Stimulated activated naive CD4-positive, alpha-beta T cell treated with Interleukin-2 at 50 U/mL for 16 hours (primary cell): ENCODE data around the gene HOPX.
A peak's percentile ranks its signal among the peaks of the same experiment; 100 is the strongest.
"Not testable (repeated sequence)": the region's sequence is repeated elsewhere in the genome, so short reads cannot be mapped to it uniquely, and the experiment has no call there.

Source experiments
- DNase-seq: peaks from one replicate; lab custom pipeline; 2025; lab: John Stamatoyannopoulos, UW

HOPX gene

DNA sequence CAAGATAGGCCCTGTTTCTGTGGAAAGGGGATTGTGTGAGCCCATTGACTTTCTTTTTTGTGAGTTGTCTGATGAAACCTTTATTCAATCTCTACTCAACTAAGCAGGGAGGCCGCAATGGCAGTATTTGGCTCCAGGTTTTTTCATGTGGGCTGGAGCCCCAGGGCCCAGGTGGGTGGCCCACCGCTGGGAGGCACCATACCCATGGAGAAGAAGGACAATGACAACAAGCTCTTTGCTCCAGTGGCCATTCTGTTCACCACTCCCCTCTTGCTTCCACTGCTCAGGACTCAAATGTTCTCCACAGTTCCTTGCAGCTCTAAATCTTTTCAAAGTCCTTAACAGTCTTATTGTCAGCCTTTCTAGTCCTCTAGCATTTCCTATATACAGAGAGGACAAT is 54.1 kb downstream of the HOPX start:
- peak; percentile 4 for DNase-seq

DNA sequence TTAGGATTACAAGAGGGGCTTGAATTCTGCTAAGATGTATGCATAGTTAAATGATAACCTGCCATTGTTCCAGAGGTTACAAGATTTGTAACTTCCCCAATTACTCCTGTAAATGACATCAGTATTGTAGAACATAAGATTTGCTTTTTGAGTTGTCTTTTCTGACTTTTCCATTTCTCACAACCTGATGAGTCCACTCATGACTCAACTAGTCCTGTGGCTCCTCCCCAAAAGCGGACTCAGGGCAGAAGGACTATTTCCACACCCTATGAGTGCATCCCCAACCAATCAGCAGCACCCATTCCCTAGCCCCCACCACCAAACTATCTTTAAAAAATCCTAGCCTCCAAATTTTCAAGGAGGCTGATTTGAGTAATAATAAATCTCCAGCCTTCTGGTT is 54.7 kb downstream of the HOPX start:
- DNase-seq = no peak

DNA sequence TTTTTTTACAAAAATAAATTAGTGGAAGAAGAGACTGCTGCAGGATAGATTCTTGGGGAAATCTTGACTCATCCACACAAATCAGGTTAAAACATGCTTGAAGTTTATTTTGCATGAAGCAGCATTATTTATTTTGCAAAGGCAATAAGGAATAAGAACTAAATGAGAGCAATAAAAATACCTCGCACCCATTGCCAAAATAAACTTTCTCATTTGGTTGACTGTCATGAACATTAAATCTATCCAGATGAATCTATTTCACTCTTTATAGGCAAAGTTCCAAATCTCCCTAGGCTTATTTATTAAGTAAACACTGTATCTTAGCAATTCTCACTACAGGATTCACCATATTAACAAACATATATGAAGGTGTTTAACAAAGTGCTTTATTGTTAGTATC is 58.9 kb downstream of the HOPX start:
- DNase-seq = no peak

DNA sequence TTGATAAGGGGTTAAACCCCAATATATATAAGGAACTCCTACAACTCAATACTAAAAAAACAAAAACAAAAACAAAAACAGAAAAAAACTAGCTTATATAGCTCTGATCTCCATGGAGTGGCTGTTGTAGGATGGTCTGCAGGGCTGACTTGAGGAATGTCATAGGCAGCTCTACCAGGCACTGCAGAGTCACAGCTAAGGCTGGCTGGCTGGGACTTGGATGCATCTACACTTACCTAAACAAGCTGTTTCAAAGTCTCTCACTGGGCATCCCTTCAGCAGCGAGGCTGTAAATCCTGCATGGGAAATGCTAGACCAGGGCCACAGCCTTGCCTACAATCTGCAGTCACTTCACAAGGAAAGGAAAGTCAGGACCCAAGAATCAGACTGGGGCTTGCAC is 61.3 kb downstream of the HOPX start:
- DNase-seq = no peak

DNA sequence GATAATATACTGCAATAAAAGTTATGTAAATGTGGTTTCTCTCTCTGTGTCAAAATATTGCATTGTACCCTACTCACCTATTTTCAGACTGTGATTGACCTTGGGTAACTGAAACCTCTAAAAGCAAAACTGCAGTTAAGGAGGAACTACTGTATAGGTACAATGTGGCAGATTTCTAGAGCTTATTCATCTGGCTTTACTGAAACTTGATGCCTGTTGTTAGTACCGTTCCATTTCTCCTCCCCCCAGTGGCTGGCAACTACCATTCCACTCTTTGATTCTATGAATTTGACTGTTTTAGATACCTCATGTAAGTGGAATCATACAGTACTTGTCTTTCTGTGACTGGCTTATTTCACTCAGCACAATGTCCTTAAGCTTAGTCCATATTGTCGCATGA is 61.9 kb downstream of the HOPX start:
- DNase-seq = no peak

DNA sequence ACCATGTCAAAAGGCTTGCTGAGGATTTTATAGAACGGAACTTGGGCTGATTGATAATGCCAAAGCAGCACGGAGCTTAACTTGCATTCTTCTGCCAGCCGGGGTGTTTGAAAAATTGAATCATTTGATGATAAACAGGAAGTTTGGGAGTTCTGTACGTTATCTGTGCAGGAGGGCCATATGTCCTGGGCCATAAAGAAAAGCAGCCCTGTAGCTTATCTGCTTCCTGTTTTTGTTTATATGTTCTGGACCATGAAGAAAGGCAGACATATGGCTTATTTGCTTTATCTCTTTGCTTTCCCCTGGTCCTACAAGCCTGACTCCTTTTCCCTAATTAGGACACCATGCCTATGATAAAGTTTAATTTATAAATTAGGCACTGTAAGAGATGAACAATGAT is 62.4 kb downstream of the HOPX start:
- no peak for DNase-seq

DNA sequence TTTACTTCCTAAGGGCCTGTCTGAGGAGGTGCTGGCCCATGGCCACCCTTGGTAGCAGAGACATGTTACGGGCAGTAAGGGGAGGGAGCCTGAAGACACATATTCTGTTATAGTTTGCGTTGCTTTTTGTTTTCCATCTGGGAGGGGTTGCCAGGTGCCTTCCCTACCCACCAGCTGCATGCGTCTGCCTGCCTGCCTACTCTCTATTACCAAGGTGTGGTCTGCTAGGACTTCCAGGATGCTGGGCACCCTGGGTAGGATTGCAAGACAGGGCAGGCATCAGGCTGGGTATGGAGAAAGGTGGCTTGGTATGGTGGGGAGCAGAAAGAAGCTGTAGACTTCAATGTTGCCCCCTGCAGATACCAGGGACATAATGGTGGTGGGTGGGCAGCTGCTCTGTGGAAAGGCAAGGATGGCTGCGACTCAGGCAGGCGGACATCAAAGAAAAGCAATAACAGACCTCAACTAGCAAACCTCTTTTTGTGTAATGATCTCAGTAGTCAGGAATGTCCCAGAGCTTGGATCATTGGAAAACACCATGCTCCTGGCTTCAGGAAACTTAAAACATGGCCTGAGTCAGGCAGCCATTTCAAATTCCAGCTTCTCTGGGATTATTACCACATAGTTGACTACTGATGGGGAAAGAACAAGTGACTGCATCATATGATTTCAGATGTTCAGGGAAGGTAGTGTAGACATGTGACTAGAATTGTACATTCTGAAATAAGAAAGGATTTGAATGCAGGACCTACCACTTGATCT is 67.8 kb downstream of the HOPX start:
- no peak for DNase-seq

DNA sequence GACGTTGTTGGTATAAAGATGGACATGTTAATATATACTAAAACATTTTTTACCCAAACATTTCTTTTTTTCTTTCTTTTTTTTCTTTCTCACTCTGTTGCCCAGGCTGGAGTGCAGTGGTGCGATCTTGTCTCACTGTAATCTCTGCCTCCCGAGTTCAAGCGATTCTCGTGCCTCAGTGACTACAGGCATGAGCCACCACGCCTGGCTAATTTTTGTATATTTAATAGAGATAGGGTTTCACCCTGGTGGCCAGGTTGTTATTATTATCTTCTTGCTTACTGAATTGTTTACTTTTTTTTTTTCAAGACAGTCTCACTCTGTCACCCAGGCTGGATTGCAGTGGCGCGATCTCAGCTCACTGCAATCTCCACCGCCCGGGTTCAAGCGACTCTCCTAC is 68.8 kb downstream of the HOPX start:
- DNase-seq = no peak

DNA sequence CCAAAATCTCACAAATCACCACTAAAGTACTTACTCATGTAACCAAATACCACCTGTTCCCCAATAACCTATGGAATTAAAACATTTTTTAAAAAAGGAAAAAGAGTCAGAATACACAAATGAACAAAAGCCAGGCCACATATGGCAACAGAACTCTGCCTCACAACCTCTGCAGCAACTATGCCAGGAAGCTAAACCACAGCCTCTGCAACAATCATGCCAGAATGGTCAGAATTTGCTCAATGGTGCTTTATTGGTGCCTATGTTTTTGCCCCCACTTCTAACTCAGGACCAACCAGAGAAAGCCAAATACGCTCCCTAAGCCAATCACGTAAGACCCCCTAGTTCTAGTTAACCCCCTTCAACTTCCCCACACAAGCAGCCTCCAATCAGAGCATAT is 69.6 kb downstream of the HOPX start:
- no peak for DNase-seq

DNA sequence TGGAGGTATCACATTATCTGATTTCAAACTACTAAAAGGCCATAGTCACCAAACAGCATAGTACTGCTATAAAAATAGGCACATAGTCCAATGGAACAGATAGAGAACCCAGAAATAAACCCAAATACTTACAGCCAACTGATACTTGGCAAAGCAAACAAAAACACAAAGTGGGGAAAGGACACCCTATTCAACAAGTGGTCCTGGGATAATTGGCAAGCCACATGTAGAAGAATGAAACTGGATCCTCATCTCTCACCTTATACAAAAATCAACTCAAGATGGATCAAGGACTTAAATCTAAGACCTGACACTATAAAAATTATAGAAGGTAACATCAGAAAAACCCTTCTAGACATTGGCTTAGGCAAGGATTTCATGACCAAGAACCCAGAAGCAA is 70.9 kb downstream of the HOPX start:
- not testable (repeated sequence) for DNase-seq

DNA sequence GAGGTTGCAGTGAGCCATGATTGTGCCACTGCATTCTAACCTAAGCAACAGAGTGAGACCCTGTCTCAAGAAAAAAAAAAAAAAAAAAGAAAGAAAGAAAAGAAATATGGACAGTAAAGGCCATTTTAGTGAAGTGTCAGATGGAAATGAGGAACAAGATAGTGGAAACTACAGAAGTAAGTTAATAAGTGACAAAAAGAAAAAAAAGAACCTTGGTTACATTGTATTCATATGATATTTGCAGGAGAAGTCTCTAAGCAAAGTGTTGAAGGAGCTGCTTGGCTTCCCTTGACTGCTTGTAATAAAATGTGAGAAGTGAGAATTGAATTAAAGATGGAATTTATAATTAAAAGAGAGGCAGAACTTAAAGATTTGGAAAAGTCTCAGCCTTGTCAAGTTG is 73.2 kb downstream of the HOPX start:
- no peak for DNase-seq

DNA sequence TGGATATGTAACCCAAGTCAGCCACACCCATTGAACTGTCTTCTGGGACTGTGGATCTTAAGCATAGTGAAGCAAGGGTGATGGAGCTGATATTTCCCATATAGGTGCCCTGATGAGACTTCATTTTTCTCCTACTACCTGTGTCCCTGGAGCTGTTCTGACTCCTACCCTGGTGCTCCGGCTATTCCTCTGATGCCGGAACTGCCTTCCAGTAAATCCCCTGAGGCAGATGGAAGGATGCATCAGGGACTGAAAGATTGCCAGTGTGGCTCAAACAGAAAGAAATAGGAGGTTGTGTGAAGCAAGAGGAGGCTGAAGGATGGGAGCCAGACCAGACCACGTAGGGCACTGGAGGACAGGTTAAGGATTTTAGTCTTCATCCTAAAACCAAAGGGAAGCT is 74.7 kb downstream of the HOPX start:
- DNase-seq = no peak

DNA sequence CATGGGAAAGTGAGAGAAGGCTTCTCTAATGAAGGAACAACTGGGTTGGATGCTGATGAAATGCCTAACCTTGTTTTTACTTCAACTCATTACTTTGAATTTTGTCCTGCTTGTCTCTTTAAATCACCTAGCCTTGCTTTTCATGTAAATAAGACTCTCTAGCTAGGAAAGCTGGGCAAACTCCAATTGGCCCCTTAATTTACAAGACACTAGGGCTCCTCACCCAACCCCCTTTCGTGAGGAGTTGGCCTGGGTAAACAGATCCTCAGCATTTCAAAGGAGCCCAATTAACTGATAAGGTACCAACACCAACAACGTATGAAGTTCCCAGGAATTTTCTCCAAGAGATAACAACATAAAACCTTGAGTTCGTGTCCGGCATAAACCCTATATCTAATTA is 75.6 kb downstream of the HOPX start:
- not testable (repeated sequence) for DNase-seq

DNA sequence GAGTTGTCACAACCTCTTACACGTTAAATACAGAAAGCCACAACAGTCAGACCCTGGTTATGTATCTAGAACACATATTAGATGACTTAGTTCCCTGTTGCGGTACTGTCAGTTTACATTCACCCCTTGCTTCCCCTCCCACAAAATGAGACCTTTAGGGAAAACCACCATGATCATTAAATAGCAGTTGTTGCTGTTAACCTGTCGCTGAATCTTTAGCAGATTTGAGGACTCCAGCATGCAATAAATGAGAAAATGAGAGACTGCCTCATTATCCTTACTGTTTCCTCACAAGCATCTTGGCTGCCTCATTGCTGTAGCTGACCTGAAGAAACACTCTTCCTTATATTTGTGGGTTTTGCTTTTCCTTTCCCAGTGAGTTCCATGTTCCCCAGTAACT is 77.8 kb downstream of the HOPX start:
- DNase-seq = no peak
